KOPT-K1 (cell line): ENCODE results near the gene RHAG.

ENCODE experiments used
- H3K27ac ChIP-seq: fragments of 200-600 bp; sonication (generic); 2 replicates; pipeline ENCODE4 v1.5.1; 2016; ENCODE audit warnings: antibody characterized with exemption, mild to moderate bottlenecking, low read depth, low read length; ENCODE audit not compliant: poor library complexity, severe bottlenecking
- H3K36me3 ChIP-seq: fragments of 200-600 bp; sonication (generic); 2 replicates; pipeline ENCODE4 v1.5.1; 2017; ENCODE audit warnings: antibody characterized with exemption, mild to moderate bottlenecking, low read length, moderate library complexity; ENCODE audit not compliant: insufficient read depth
- H3K9me3 ChIP-seq: fragments of 200-600 bp; sonication (generic); 2 replicates; pipeline ENCODE4 v1.5.1; 2017; ENCODE audit warnings: antibody characterized with exemption, low read length, mild to moderate bottlenecking; ENCODE audit not compliant: insufficient read depth, poor library complexity, severe bottlenecking

RHAG gene

GRCh38 chr6:49558238-49558637, 78.4 kb downstream of the RHAG start:
- Histone ChIP-seq H3K9me3 (no peaks in the 10 kb centered on the region), H3K36me3 (no peaks in the 10 kb centered on the region), H3K27ac (no peak overlapping the region)

DNA sequence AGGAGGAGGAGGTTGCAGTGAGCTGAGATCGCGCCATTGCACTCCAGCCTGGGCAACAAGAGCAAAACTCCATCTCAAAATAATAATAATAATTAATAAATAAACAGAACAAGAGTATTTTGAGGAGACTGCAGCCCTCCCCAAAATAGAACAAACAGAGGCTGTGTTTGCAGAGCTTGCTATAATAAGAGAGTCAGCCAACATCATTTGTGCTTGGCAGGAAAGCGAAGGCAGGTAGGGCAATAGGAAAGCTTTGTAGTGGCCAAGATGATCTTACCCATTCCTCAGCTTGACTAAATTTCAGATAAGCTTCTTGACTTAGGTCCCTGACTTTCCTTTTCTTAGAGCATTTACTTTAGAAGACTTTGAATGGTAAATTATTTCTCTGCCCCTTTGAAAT, 79.5 kb downstream of the RHAG start:
- H3K36me3 ChIP-seq, result no peaks in the 10 kb centered on the region
- H3K27ac ChIP-seq, result no peak overlapping the region
- H3K9me3 ChIP-seq, result no peaks in the 10 kb centered on the region

GRCh38 chr6:49556429-49556837, 80.2 kb downstream of the RHAG start:
- no peaks in the 10 kb centered on the region for H3K36me3 ChIP-seq
- no peak overlapping the region for H3K27ac ChIP-seq

DNA sequence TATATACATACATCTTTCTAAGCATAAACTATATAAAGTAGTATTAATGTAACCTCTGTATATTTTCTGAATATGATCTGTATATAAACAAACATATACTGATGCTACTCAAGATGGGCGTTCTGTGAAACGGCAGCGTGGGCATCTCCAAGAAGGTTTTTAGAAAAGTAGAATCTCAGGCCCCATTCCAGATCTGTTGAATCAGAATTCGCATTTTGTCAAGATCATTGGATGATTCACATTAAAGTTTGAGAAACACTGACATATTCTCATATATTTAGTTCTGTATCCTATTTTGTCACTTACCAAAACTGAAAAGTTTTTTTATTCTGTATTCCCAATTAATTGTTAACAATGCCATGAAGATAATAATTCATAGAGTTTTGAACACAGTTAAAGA, 80.7 kb downstream of the RHAG start:
- Histone ChIP-seq H3K9me3 (no peaks in the 10 kb centered on the region), H3K36me3 (no peaks in the 10 kb centered on the region), H3K27ac (no peak overlapping the region)

More at GRCh38 chr6:49556429-49556837, 80.2 kb downstream of the RHAG start:
- no peaks in the 10 kb centered on the region for H3K9me3 ChIP-seq
